ENCODE results near the gene NPFFR2. TPM values are rescaled to one million over a fixed set of nuclear protein-coding genes. Genes with fewer than 3 reads are reported as not detected.

Gene NPFFR2
- total RNA-seq, 6 experiments from 2014 or later: not detected

DNA sequence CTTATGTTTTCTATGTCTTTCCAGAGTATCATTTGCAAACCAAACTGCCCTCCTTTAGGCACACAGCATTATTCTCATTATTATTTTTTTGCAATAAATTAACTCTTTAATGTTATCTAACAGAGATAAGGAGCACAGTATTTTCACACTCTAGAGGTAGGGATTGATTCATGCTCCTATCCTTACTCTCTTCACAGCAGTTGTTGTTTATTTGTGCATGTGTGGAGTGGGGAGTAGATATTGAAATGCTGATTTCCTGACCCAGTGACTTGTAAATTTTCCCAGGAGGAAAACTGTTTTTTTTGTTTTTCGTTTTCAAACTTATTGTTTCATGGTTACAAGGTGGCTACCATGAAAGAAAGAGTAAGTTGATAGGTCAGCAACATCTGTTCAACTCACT, 140.0 kb downstream of the NPFFR2 start:
- H3K27ac Mint-ChIP-seq: no peak overlapping the region
- no peaks in the 10 kb centered on the region for H3K27me3 Mint-ChIP-seq (ENCODE audit: insufficient read depth)
- TF ChIP-seq, protein P1, sequence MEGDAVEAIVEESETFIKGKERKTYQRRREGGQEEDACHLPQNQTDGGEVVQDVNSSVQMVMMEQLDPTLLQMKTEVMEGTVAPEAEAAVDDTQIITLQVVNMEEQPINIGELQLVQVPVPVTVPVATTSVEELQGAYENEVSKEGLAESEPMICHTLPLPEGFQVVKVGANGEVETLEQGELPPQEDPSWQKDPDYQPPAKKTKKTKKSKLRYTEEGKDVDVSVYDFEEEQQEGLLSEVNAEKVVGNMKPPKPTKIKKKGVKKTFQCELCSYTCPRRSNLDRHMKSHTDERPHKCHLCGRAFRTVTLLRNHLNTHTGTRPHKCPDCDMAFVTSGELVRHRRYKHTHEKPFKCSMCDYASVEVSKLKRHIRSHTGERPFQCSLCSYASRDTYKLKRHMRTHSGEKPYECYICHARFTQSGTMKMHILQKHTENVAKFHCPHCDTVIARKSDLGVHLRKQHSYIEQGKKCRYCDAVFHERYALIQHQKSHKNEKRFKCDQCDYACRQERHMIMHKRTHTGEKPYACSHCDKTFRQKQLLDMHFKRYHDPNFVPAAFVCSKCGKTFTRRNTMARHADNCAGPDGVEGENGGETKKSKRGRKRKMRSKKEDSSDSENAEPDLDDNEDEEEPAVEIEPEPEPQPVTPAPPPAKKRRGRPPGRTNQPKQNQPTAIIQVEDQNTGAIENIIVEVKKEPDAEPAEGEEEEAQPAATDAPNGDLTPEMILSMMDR (IDR thresholded peaks at IDR 0.05): no peak
- peaks cover 42% of the 10 kb centered on the region for H3K9me3 Mint-ChIP-seq
- no peak overlapping the region for H3K4me3 Mint-ChIP-seq
- no peak for DNase-seq
- no peaks in the 10 kb centered on the region for H3K4me1 Mint-ChIP-seq (ENCODE audit: low read depth)
- H3K36me3 Mint-ChIP-seq (ENCODE audit: low read depth): no peaks in the 10 kb centered on the region

DNA sequence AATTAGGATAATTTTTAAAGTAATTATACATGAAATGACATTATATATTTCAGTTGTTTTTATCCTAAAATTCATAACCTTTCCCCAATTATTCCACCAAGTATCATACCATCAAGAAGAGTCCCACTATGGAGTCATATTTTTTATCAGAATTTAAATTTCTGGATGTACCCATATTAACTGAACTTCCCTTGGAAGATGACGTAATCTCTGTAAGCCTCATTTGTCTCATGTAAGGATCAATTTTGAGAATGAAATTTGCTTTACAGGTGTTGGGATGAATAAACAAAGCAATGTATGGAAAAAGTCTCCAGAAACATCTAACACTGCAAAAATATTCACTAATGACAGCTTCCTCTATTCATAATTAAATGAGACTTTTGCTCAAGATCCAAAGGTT, 147.5 kb downstream of the NPFFR2 start:
- no peak overlapping the region for H3K27ac Mint-ChIP-seq
- H3K9me3 Mint-ChIP-seq: peaks cover 13% of the 10 kb centered on the region
- H3K36me3 Mint-ChIP-seq (ENCODE audit: low read depth): no peaks in the 10 kb centered on the region; the same call in 1 of the 2 replicates
- H3K4me3 Mint-ChIP-seq: no peak overlapping the region
- TF ChIP-seq, protein P1 (IDR thresholded peaks at IDR 0.05): no peak
- no peaks in the 10 kb centered on the region for H3K27me3 Mint-ChIP-seq (ENCODE audit: insufficient read depth)
- H3K4me1 Mint-ChIP-seq (ENCODE audit: low read depth): no peaks in the 10 kb centered on the region
- no peak for DNase-seq

- TF ChIP-seq, protein P1 (IDR thresholded peaks at IDR 0.05): no peak
- Mint-ChIP-seq H3K27me3 (ENCODE audit: insufficient read depth) (no peaks in the 10 kb centered on the region; the same call in 1 of the 2 replicates), H3K4me1 (ENCODE audit: low read depth) (no peaks in the 10 kb centered on the region), H3K36me3 (ENCODE audit: low read depth) (no peaks in the 10 kb centered on the region; the same call in 1 of the 2 replicates), H3K27ac (no peak overlapping the region), H3K4me3 (no peak overlapping the region), H3K9me3 (peaks cover 20% of the 10 kb centered on the region)
- no peak for DNase-seq
These were observed 154.9 kb downstream of the NPFFR2 start for GRCh38 chr4:72186714-72187113.

- TF ChIP-seq, protein P1 (IDR thresholded peaks at IDR 0.05): no peak
- no peak overlapping the region for H3K4me3 Mint-ChIP-seq
- peaks cover 48% of the 10 kb centered on the region for H3K9me3 Mint-ChIP-seq
- DNase-seq: no peak
- H3K27ac Mint-ChIP-seq: no peak overlapping the region
- no peaks in the 10 kb centered on the region for H3K36me3 Mint-ChIP-seq (ENCODE audit: low read depth)
- no peaks in the 10 kb centered on the region; the same call in 1 of the 2 replicates for H3K27me3 Mint-ChIP-seq (ENCODE audit: insufficient read depth)
- no peaks in the 10 kb centered on the region for H3K4me1 Mint-ChIP-seq (ENCODE audit: low read depth)
These were observed 162.2 kb downstream of the NPFFR2 start for GRCh38 chr4:72194046-72194445.

GRCh38 chr4:72194453-72194852, 162.7 kb downstream of the NPFFR2 start:
- no peaks in the 10 kb centered on the region for H3K36me3 Mint-ChIP-seq (ENCODE audit: low read depth)
- H3K27me3 Mint-ChIP-seq (ENCODE audit: insufficient read depth): no peaks in the 10 kb centered on the region; the same call in 1 of the 2 replicates
- DNase-seq: no peak
- H3K9me3 Mint-ChIP-seq: peaks cover 44% of the 10 kb centered on the region
- no peak overlapping the region for H3K4me3 Mint-ChIP-seq
- no peak overlapping the region for H3K27ac Mint-ChIP-seq
- H3K4me1 Mint-ChIP-seq (ENCODE audit: low read depth): no peaks in the 10 kb centered on the region
- TF ChIP-seq, protein P1 (IDR thresholded peaks at IDR 0.05): no peak

Other genes with a start within 250 kb of the NPFFR2 start
- not detected for gene GC, start 247.9 kb upstream of the NPFFR2 start, total RNA-seq (2021; fragmentation: NEBNext Ultra II Directional; extraction: Animal tissue kit (Norgen Biotek cat#: 25700))